ENCODE measurements around the gene ITGB3. TPM values are rescaled to one million over a fixed set of nuclear protein-coding genes. Genes with fewer than 3 reads are reported as not detected.

ITGB3 gene
- total and polyA plus RNA-seq, 9 of the 15 experiments (the other 6 are each of a cell fraction or from before 2014, with no cell fraction given): 0.08 to 2.6 (median 0.62) TPM; not detected in 1

DNA sequence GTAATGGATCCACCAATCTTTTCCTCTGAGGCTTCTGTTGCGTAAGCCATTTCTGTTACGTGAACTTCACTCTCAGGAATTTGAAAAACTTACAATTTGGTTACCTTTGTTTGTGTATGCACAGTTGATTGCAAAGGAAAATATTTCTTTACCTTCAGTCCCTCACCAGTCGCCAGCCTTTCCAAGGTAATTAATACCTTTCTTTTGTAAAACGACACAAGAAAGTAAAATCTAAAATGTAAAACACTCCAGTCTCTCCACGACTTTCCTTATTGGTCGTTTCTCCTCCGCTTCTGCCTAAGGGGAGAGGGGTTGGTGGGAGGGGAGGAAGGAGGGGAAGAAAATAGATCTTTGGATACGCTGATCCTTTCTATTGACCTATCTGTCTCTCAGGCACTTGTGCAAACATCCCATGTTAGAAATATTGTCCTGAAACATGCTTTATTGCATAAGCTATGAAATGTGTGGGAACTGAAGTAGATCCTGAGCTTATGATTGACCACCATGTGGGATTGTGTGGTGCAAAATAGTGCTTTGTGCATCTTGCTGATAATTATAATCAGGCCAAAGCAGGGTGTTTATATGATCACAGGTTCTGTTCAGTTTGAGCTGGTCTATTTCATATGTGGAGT, 37.7 kb downstream of the ITGB3 start (continued):
- TF ChIP-seq MEIS2 (IDR thresholded peaks at IDR 0.05; ENCODE audit: partially characterized antibody) (peak; percentile 60), RBM17 (IDR thresholded peaks at IDR 0.05; ENCODE audit: borderline replicate concordance, low read depth, low read length) (no peak), POLR3G (IDR thresholded peaks at IDR 0.05; ENCODE audit: extremely low read depth, insufficient read length, insufficient replicate concordance) (no peak), LCOR (CRISPR knock-in tag; IDR thresholded peaks at IDR 0.05) (0 out of 2 replicates have a peak, but pooled peaks have one; percentile 18), KLF13 (tag; IDR thresholded peaks at IDR 0.05; ENCODE audit: borderline replicate concordance, low read depth) (no peak), ZNF184 (CRISPR knock-in tag; IDR thresholded peaks at IDR 0.05) (no peak), PML (IDR thresholded peaks at IDR 0.05; ENCODE audit: low read length) (peak; percentile 86), SP2 (IDR thresholded peaks at IDR 0.05; ENCODE audit: extremely low read depth, low read depth, low read length, poor library complexity, severe bottlenecking) (no peak), RCOR1 (IDR thresholded peaks at IDR 0.05; ENCODE audit: borderline replicate concordance in 1 of 2, low read depth in 2 of 2, low read length in 2 of 2) (peak in 1 of 2 experiments; percentile 58; a peak in 1 of 4 replicates), SOX6 (IDR thresholded peaks at IDR 0.05) (peak; percentile 72; the same call in 1 of the 2 replicates)
- TF ChIP-seq, protein P1, sequence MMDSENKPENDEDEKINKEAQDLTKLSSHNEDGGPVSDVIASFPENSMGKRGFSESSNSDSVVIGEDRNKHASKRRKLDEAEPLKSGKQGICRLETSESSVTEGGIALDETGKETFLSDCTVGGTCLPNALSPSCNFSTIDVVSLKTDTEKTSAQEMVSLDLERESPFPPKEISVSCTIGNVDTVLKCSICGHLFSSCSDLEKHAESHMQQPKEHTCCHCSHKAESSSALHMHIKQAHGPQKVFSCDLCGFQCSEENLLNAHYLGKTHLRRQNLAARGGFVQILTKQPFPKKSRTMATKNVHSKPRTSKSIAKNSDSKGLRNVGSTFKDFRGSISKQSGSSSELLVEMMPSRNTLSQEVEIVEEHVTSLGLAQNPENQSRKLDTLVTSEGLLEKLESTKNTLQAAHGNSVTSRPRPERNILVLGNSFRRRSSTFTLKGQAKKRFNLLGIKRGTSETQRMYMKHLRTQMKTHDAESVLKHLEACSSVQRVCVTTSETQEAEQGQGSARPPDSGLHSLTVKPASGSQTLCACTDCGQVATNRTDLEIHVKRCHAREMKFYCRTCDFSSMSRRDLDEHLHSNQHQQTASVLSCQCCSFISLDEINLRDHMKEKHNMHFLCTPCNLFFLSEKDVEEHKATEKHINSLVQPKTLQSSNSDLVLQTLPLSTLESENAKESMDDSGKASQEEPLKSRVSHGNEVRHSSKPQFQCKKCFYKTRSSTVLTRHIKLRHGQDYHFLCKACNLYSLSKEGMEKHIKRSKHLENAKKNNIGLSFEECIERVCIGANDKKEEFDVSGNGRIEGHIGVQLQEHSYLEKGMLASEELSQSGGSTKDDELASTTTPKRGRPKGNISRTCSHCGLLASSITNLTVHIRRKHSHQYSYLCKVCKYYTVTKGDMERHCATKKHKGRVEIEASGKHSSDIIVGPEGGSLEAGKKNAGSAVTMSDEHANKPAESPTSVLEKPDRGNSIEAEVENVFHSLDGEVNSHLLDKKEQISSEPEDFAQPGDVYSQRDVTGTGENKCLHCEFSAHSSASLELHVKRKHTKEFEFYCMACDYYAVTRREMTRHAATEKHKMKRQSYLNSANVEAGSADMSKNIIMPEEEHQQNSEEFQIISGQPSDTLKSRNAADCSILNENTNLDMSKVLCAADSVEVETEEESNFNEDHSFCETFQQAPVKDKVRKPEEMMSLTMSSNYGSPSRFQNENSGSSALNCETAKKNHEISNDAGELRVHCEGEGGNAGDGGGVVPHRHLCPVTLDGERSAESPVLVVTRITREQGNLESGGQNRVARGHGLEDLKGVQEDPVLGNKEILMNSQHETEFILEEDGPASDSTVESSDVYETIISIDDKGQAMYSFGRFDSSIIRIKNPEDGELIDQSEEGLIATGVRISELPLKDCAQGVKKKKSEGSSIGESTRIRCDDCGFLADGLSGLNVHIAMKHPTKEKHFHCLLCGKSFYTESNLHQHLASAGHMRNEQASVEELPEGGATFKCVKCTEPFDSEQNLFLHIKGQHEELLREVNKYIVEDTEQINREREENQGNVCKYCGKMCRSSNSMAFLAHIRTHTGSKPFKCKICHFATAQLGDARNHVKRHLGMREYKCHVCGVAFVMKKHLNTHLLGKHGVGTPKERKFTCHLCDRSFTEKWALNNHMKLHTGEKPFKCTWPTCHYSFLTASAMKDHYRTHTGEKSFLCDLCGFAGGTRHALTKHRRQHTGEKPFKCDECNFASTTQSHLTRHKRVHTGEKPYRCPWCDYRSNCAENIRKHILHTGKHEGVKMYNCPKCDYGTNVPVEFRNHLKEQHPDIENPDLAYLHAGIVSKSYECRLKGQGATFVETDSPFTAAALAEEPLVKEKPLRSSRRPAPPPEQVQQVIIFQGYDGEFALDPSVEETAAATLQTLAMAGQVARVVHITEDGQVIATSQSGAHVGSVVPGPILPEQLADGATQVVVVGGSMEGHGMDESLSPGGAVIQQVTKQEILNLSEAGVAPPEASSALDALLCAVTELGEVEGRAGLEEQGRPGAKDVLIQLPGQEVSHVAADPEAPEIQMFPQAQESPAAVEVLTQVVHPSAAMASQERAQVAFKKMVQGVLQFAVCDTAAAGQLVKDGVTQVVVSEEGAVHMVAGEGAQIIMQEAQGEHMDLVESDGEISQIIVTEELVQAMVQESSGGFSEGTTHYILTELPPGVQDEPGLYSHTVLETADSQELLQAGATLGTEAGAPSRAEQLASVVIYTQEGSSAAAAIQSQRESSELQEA (IDR thresholded peaks at IDR 0.05; ENCODE audit: low read depth): no peak
- TF ChIP-seq, protein P2, sequence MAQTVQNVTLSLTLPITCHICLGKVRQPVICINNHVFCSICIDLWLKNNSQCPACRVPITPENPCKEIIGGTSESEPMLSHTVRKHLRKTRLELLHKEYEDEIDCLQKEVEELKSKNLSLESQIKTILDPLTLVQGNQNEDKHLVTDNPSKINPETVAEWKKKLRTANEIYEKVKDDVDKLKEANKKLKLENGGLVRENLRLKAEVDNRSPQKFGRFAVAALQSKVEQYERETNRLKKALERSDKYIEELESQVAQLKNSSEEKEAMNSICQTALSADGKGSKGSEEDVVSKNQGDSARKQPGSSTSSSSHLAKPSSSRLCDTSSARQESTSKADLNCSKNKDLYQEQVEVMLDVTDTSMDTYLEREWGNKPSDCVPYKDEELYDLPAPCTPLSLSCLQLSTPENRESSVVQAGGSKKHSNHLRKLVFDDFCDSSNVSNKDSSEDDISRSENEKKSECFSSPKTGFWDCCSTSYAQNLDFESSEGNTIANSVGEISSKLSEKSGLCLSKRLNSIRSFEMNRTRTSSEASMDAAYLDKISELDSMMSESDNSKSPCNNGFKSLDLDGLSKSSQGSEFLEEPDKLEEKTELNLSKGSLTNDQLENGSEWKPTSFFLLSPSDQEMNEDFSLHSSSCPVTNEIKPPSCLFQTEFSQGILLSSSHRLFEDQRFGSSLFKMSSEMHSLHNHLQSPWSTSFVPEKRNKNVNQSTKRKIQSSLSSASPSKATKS (CRISPR knock-in tag; IDR thresholded peaks at IDR 0.05): no peak
- TF ChIP-seq, protein P3, sequence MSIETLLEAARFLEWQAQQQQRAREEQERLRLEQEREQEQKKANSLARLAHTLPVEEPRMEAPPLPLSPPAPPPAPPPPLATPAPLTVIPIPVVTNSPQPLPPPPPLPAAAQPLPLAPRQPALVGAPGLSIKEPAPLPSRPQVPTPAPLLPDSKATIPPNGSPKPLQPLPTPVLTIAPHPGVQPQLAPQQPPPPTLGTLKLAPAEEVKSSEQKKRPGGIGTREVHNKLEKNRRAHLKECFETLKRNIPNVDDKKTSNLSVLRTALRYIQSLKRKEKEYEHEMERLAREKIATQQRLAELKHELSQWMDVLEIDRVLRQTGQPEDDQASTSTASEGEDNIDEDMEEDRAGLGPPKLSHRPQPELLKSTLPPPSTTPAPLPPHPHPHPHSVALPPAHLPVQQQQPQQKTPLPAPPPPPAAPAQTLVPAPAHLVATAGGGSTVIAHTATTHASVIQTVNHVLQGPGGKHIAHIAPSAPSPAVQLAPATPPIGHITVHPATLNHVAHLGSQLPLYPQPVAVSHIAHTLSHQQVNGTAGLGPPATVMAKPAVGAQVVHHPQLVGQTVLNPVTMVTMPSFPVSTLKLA (conservative IDR thresholded peaks at IDR 0.05): peak; percentile 42 to 60; a peak in 3 of 4 replicates
- TF ChIP-seq, protein P4, sequence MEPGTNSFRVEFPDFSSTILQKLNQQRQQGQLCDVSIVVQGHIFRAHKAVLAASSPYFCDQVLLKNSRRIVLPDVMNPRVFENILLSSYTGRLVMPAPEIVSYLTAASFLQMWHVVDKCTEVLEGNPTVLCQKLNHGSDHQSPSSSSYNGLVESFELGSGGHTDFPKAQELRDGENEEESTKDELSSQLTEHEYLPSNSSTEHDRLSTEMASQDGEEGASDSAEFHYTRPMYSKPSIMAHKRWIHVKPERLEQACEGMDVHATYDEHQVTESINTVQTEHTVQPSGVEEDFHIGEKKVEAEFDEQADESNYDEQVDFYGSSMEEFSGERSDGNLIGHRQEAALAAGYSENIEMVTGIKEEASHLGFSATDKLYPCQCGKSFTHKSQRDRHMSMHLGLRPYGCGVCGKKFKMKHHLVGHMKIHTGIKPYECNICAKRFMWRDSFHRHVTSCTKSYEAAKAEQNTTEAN (CRISPR knock-in tag; IDR thresholded peaks at IDR 0.05): no peak
